H1 (cell line): ENCODE results near the gene RGS6. TPM values are rescaled to one million over a fixed set of nuclear protein-coding genes. Genes with fewer than 3 reads are reported as not detected.

Source experiments
- CTCF ChIA-PET: fragments of 300-600 bp; sonication (Branson Sonifier 250); formaldehyde crosslinking; loops from one replicate; lab custom pipeline; 2021; ENCODE audit not compliant: partially characterized antibody; lab: Charles Lee
- POLR2A ChIA-PET: fragments of 300-600 bp; sonication (Branson Sonifier 250); formaldehyde crosslinking; loops from one replicate; lab custom pipeline; 2021; ENCODE audit warnings: inconsistent platforms; ENCODE audit not compliant: partially characterized antibody; lab: Charles Lee
- DNase-seq, 2 experiments: peaks; one replicate each; pipeline versions ENCODE4 v3.0.0 to v3.0.0-alpha.2; 2010 to 2022; ENCODE audit warnings: low spot score in 2 of 2, low read depth in 1 of 2, mixed read lengths in 1 of 2
- FAIRE-seq: peaks from 2 replicates; lab custom pipeline; 2011; peaks lifted over from hg19 to GRCh38; lab: Jason Lieb, UNC
- H2AFZ ChIP-seq: 2 replicates; pipeline ENCODE4 v1.8.1; 2012; ENCODE audit warnings: low read length, inconsistent platforms
- H2AK5ac ChIP-seq: 2 replicates; pipeline ENCODE4 v1.6.1; 2013; ENCODE audit warnings: low read depth, low read length
- H2BK120ac ChIP-seq: replicated peaks from 2 replicates; pipeline ENCODE3; 2013; ENCODE audit warnings: low read depth, low read length, inconsistent platforms
- H2BK12ac ChIP-seq: 2 replicates; pipeline ENCODE4 v1.6.1; 2013; ENCODE audit warnings: low read depth, low read length
- H2BK15ac ChIP-seq: 2 replicates; pipeline ENCODE4 v1.6.1; 2013; ENCODE audit warnings: low read length
- H2BK20ac ChIP-seq: 2 replicates; pipeline ENCODE4 v1.6.1; 2013; ENCODE audit warnings: low read length
- H2BK5ac ChIP-seq: 2 replicates; pipeline ENCODE4 v1.6.1; 2013; ENCODE audit warnings: low read depth, low read length
- H3K14ac ChIP-seq: 2 replicates; pipeline ENCODE4 v1.6.1; 2013; ENCODE audit warnings: inconsistent platforms; ENCODE audit not compliant: insufficient read length
- H3K18ac ChIP-seq: 2 replicates; pipeline ENCODE4 v1.6.1; 2013; ENCODE audit warnings: low read length; ENCODE audit errors: extremely low read depth
- H3K23ac ChIP-seq: 2 replicates; pipeline ENCODE4 v1.6.1; 2013; ENCODE audit warnings: inconsistent platforms; ENCODE audit not compliant: insufficient read length
- H3K23me2 ChIP-seq: 2 replicates; pipeline ENCODE4 v1.6.1; 2013; ENCODE audit warnings: low read depth, low read length
- H3K27ac ChIP-seq: 2 replicates; pipeline ENCODE4 v1.6.1; 2011; ENCODE audit warnings: low read depth, low read length, inconsistent platforms
- H3K27me3 ChIP-seq, 4 experiments: replicated peaks in 1 of 4; 1 replicate in 1 of 4; 2 replicates in 3 of 4; pipeline versions ENCODE4 v1.6.1 to v1.8.1; 2011 to 2013; ENCODE audit warnings: low read length in 3 of 4, mild to moderate bottlenecking in 3 of 4, inconsistent platforms in 2 of 4, mixed read lengths in 2 of 4, moderate library complexity in 1 of 4; ENCODE audit not compliant: control insufficient read depth in 3 of 4, insufficient read depth in 3 of 4; ENCODE audit errors: extremely low read depth in 1 of 4
- H3K36me3 ChIP-seq, 4 experiments: 2 replicates each; pipeline versions ENCODE4 v1.6.1 to v1.8.1; 2011 to 2013; ENCODE audit warnings: mild to moderate bottlenecking in 4 of 4, low read length in 3 of 4, moderate library complexity in 2 of 4, control low read depth in 1 of 4, inconsistent platforms in 1 of 4; ENCODE audit not compliant: insufficient read depth in 4 of 4, control insufficient read depth in 2 of 4
- H3K4ac ChIP-seq: replicated peaks from 2 replicates; pipeline ENCODE3; 2013; ENCODE audit warnings: low read length, low read depth, mixed read lengths, inconsistent platforms; ENCODE audit not compliant: insufficient read length
- H3K4me1 ChIP-seq, 4 experiments: replicated peaks in 1 of 4; 1 replicate in 1 of 4; 2 replicates in 3 of 4; pipeline versions ENCODE4 v1.6.1 to v1.8.1; 2011 to 2013; ENCODE audit warnings: low read length in 3 of 4, inconsistent platforms in 2 of 4, mixed read lengths in 1 of 4; ENCODE audit not compliant: insufficient read depth in 4 of 4, control insufficient read depth in 3 of 4
- H3K4me2 ChIP-seq, 2 experiments: 2 replicates each; pipeline versions ENCODE4 v1.6.1 to v1.8.1; 2011 to 2013; ENCODE audit warnings: low read depth in 2 of 2, low read length in 2 of 2, control low read depth in 1 of 2, inconsistent platforms in 1 of 2, mild to moderate bottlenecking in 1 of 2; ENCODE audit not compliant: insufficient read depth in 1 of 2
- H3K4me3 ChIP-seq, 4 experiments: fragments of 200-600, 300-600 bp in 1 of 4; sonication (generic), shearing (Covaris generic), sonication (Bioruptor Twin) in 1 of 4; 2 replicates each; pipeline versions ENCODE4 v1.5.1 to v1.8.1; 2011 to 2016; ENCODE audit warnings: low read length in 4 of 4, low read depth in 3 of 4, control low read depth in 2 of 4, inconsistent platforms in 2 of 4, mild to moderate bottlenecking in 2 of 4, mixed read lengths in 1 of 4, moderate library complexity in 1 of 4; ENCODE audit not compliant: insufficient read depth in 2 of 4; ENCODE audit errors: extremely low read depth in 1 of 4
- H3K56ac ChIP-seq: replicated peaks from 2 replicates; pipeline ENCODE3; 2013; ENCODE audit warnings: low read depth, mild to moderate bottlenecking, mixed read lengths, low read length, inconsistent platforms; ENCODE audit not compliant: insufficient read length
- H3K79me1 ChIP-seq: 2 replicates; pipeline ENCODE4 v1.6.1; 2013; ENCODE audit warnings: low read depth, low read length, control low read depth
- H3K79me2 ChIP-seq, 2 experiments: 2 replicates each; pipeline versions ENCODE4 v1.6.1 to v1.8.1; 2012 to 2013; ENCODE audit warnings: low read length in 2 of 2, mild to moderate bottlenecking in 2 of 2, inconsistent platforms in 1 of 2; ENCODE audit not compliant: insufficient read depth in 2 of 2, control insufficient read depth in 1 of 2
- H3K9ac ChIP-seq, 4 experiments: replicated peaks in 1 of 4; 1 replicate in 1 of 4; 2 replicates in 3 of 4; pipeline versions ENCODE4 v1.6.1 to v1.8.1; 2011 to 2013; ENCODE audit warnings: low read depth in 3 of 4, low read length in 3 of 4, control low read depth in 2 of 4, mild to moderate bottlenecking in 2 of 4, moderate library complexity in 2 of 4, inconsistent platforms in 1 of 4; ENCODE audit errors: extremely low read depth in 1 of 4
- H3K9me3 ChIP-seq, 2 experiments: 2 replicates each; pipeline versions ENCODE4 v1.6.1 to v1.8.1; 2012 to 2013; ENCODE audit warnings: mild to moderate bottlenecking in 2 of 2, moderate library complexity in 2 of 2, control low read depth in 1 of 2, inconsistent platforms in 1 of 2, low read depth in 1 of 2, low read length in 1 of 2, mixed read lengths in 1 of 2; ENCODE audit not compliant: insufficient read depth in 2 of 2
- H4K20me1 ChIP-seq, 2 experiments: replicated peaks in 1 of 2; 2 replicates each; pipeline versions ENCODE3 to v1.8.1; 2011 to 2013; ENCODE audit warnings: inconsistent platforms in 2 of 2, low read length in 2 of 2, mild to moderate bottlenecking in 1 of 2; ENCODE audit not compliant: insufficient read depth in 2 of 2, control insufficient read depth in 1 of 2
- H4K5ac ChIP-seq: 2 replicates; pipeline ENCODE4 v1.6.1; 2013; ENCODE audit warnings: low read length, low read depth, mixed read lengths, inconsistent platforms; ENCODE audit not compliant: insufficient read length
- H4K8ac ChIP-seq: 2 replicates; pipeline ENCODE4 v1.8.0; 2013; ENCODE audit warnings: mild to moderate bottlenecking, moderate library complexity, low read length, inconsistent platforms; ENCODE audit not compliant: insufficient read depth; ENCODE audit errors: extremely low read depth
- H4K91ac ChIP-seq: replicated peaks from 2 replicates; pipeline ENCODE3; 2013; ENCODE audit warnings: low read length, mixed read lengths, inconsistent platforms; ENCODE audit not compliant: insufficient read length
- ASH2L ChIP-seq: fragments of 200-600, 300-600 bp; sonication (generic); IDR thresholded peaks from one replicate; pipeline ENCODE4 v1.7.1; 2017; ENCODE audit warnings: low read length
- CBX8 ChIP-seq: fragments of 300-800, 300-1000 bp; sonication (generic); IDR thresholded peaks from 2 replicates; pipeline ENCODE4 v1.7.1; 2016; ENCODE audit warnings: low read depth, low read length, borderline replicate concordance
- CTBP2 ChIP-seq: IDR thresholded peaks from 2 replicates; pipeline ENCODE4 v1.7.0; 2011; ENCODE audit warnings: borderline replicate concordance, mild to moderate bottlenecking, moderate library complexity, mixed read lengths, low read length; ENCODE audit not compliant: insufficient read depth, insufficient read length
- RAD21 ChIP-seq, 2 experiments: IDR thresholded peaks in 1 of 2; conservative IDR thresholded peaks in 1 of 2; 2 replicates each; pipeline ENCODE4 v1.6.1; 2011; ENCODE audit warnings: low read depth in 2 of 2, low read length in 2 of 2, improper control_type of control experiment in 1 of 2, inconsistent platforms in 1 of 2, mild to moderate bottlenecking in 1 of 2, moderate library complexity in 1 of 2
- RXRA ChIP-seq: IDR thresholded peaks from 2 replicates; pipeline ENCODE4 v1.6.1; 2011; ENCODE audit warnings: low read depth, mild to moderate bottlenecking, low read length, moderate library complexity; ENCODE audit not compliant: insufficient read depth
- SP4 ChIP-seq: IDR thresholded peaks from 2 replicates; pipeline ENCODE4 v1.6.1; 2012; ENCODE audit warnings: low read length, inconsistent platforms
- WGBS, 2 experiments: shearing (Covaris generic) in 1 of 2; methylation state at CpG; one replicate each; pipeline versions ENCODE4 v1.1.6 to v1.1.7; 2013 to 2015; ENCODE audit warnings: low lambda C conversion rate in 2 of 2, mixed read lengths in 2 of 2, inconsistent platforms in 1 of 2, low coverage in 1 of 2, missing lambda C conversion rate in 1 of 2; ENCODE audit not compliant: insufficient replicate concordance in 2 of 2, insufficient coverage in 1 of 2, insufficient read length in 1 of 2; ENCODE audit errors: extremely low coverage in 1 of 2, missing lambda C conversion rate in 1 of 2; 5-methylcytosine and 5-hydroxymethylcytosine counted together
- polyA plus RNA-seq, 7 experiments: library from polyadenylated mRNA; depleted of rRNA in 3 of 7; stranded (reverse) in 5 of 7; unstranded in 2 of 7; fragments of >200 nt in 5 of 7; fragments of 200-250 nt in 2 of 7; gene quantifications; 1 replicate in 5 of 7; 2 replicates in 1 of 7; 4 replicates in 1 of 7; pipeline versions ENCODE4 v1.2.1 to v1.2.3, GENCODE V29; 2011 to 2013; ENCODE audit warnings: missing spikeins in 2 of 7, mixed read lengths in 2 of 7
- total RNA-seq: library from RNA; stranded (reverse); fragmentation: NEBNext Ultra II Directional; extraction: Animal tissue kit (Norgen Biotek cat#: 25700); gene quantifications from 2 replicates; pipeline ENCODE4 v1.2.1, GENCODE V29; 2021
- TF ChIP-seq, protein P1 (sequence below), 3 experiments: IDR thresholded peaks; 1 replicate in 2 of 3; 2 replicates in 1 of 3; pipeline versions ENCODE4 v1.5.1 to v1.6.1; 2011; ENCODE audit warnings: low read length in 3 of 3, mild to moderate bottlenecking in 3 of 3, inconsistent platforms in 2 of 3, low read depth in 1 of 3, moderate library complexity in 1 of 3; ENCODE audit not compliant: insufficient read depth in 1 of 3; ENCODE audit errors: control extremely low read depth in 1 of 3

The RGS6 gene
- total and polyA plus RNA-seq, 2 of the 8 experiments (the other 6 are each of a cell fraction or from before 2014, with no cell fraction given) = 0.26 to 1.1 TPM

DNA sequence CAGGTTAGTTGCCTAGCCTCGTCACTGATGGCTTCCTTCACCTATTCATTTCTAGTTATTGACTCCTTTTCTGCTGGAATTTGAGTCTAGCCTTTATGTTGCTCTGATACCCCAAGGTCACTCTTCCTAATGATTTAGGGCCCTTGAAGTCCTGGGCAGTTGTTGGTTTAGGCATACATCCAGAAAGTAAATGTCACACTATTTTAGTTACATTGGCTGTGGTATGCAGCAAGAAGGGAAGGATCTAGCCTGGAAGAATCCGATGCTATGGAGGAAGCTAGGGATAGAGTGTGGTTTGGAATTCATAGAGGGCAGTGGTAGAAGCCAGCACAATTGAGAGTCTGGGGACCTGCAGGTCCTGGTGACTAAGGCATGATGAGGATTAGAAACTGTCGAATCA, 38.0 kb downstream of the RGS6 start:
- no peak overlapping the region for H3K4me2 ChIP-seq
- H2BK15ac ChIP-seq = no peak overlapping the region
- no peak overlapping the region for H2AFZ ChIP-seq
- no peaks in the 10 kb centered on the region for H3K79me2 ChIP-seq
- no peak overlapping the region for H3K4ac ChIP-seq
- CTCF ChIA-PET = interaction anchor here (0.6 kb wide), 1 partner anchor 11 kb away, joined by 3 read pairs; no protein-coding TSS in a partner anchor
- no peak overlapping the region for H3K23ac ChIP-seq
- H2BK12ac ChIP-seq = no peak overlapping the region
- no peak overlapping the region for H3K9ac ChIP-seq
- H3K18ac ChIP-seq = no peak overlapping the region
- H2BK20ac ChIP-seq = no peak overlapping the region
- DNase-seq (no peak), FAIRE-seq (no peak)
- POLR2A ChIA-PET = no interaction called here
- no peak overlapping the region for H4K8ac ChIP-seq
- no peak overlapping the region for H4K91ac ChIP-seq
- H3K27ac ChIP-seq = no peak overlapping the region
- no peaks in the 10 kb centered on the region for H4K20me1 ChIP-seq
- TF ChIP-seq, protein P1, sequence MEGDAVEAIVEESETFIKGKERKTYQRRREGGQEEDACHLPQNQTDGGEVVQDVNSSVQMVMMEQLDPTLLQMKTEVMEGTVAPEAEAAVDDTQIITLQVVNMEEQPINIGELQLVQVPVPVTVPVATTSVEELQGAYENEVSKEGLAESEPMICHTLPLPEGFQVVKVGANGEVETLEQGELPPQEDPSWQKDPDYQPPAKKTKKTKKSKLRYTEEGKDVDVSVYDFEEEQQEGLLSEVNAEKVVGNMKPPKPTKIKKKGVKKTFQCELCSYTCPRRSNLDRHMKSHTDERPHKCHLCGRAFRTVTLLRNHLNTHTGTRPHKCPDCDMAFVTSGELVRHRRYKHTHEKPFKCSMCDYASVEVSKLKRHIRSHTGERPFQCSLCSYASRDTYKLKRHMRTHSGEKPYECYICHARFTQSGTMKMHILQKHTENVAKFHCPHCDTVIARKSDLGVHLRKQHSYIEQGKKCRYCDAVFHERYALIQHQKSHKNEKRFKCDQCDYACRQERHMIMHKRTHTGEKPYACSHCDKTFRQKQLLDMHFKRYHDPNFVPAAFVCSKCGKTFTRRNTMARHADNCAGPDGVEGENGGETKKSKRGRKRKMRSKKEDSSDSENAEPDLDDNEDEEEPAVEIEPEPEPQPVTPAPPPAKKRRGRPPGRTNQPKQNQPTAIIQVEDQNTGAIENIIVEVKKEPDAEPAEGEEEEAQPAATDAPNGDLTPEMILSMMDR (IDR thresholded peaks at IDR 0.05; ENCODE audit: control extremely low read depth in 1 of 3, insufficient read depth in 1 of 3, low read depth in 1 of 3, low read length in 3 of 3) = no peak
- TF ChIP-seq SP4 = no peak
- TF ChIP-seq RAD21 (IDR thresholded peaks at IDR 0.05 in 1 of 2, conservative IDR thresholded peaks at IDR 0.05 in 1 of 2; ENCODE audit: low read depth in 2 of 2, low read length in 2 of 2) = no peak
- no peak for TF ChIP-seq CTBP2
- TF ChIP-seq RXRA = no peak
- no peak for TF ChIP-seq CBX8
- TF ChIP-seq ASH2L = no peak
- no peaks in the 10 kb centered on the region for H3K36me3 ChIP-seq
- H3K56ac ChIP-seq = no peak overlapping the region
- no peak overlapping the region for H3K14ac ChIP-seq
- H2BK5ac ChIP-seq = no peak overlapping the region
- H3K4me3 ChIP-seq = no peak overlapping the region
- H4K5ac ChIP-seq = no peak overlapping the region
- no peak overlapping the region for H2BK120ac ChIP-seq
- peaks cover 0 to 2% (median under 1%) of the 10 kb centered on the region in 4 experiments; a peak in 2 of 7 replicates for H3K27me3 ChIP-seq
- H3K23me2 ChIP-seq = peaks cover 2% of the 10 kb centered on the region; the same call in 1 of the 2 replicates
- no peaks in the 10 kb centered on the region for H3K9me3 ChIP-seq
- no peaks in the 10 kb centered on the region for H3K79me1 ChIP-seq
- no peak overlapping the region for H2AK5ac ChIP-seq
- no peaks in the 10 kb centered on the region for H3K4me1 ChIP-seq
- WGBS, 2 experiments = 83% methylated on average over 3 of the region's 3 CpGs; no CpG with 5 or more reads in 1 of the 2 experiments
